HepG2 (cell line): ENCODE results near the gene GPR155. TPM values are rescaled to one million over a fixed set of nuclear protein-coding genes. Genes with fewer than 3 reads are reported as not detected.

Experiments
- ATAC-seq: fragments of 200-7000 bp; cut with Tn5 transposase; 3 replicates; pipeline ENCODE4 v1.9.1; 2020; ENCODE audit warnings: mild to moderate bottlenecking, moderate library complexity
- BruUV-seq: library from RNA; stranded (reverse); fragments of 400-500 nt; replicated peaks from 2 replicates; lab custom pipeline; 2021; lab: Mats Ljungman, UMichigan
- CTCF ChIA-PET: fragments of 300-600 bp; formaldehyde crosslinking; extraction: SDS; loops from one replicate; lab custom pipeline; 2021; ENCODE audit warnings: low total read pairs, inconsistent platforms, low intra/inter-chr PET ratio; lab: Yijun Ruan, JAX
- POLR2A ChIA-PET: fragments of 350-600 bp; sonication (Branson Sonifier 250); formaldehyde crosslinking; loops from one replicate; lab custom pipeline; 2020; ENCODE audit warnings: antibody characterized with exemption, inconsistent platforms; lab: Yijun Ruan, JAX
- DNase-seq: peaks from one replicate; pipeline ENCODE4 v3.0.0-alpha.2; 2015; ENCODE audit warnings: low spot score
- FAIRE-seq: peaks from 3 replicates; lab custom pipeline; 2011; peaks lifted over from hg19 to GRCh38; lab: Jason Lieb, UNC
- H2AFZ ChIP-seq: one replicate; pipeline ENCODE4 v1.6.1; 2011; ENCODE audit warnings: low read length, inconsistent platforms
- H3K27ac ChIP-seq: fragments of 300-600 bp; 3 replicates; pipeline ENCODE4 v1.8.0; 2011; ENCODE audit warnings: mixed run types, mild to moderate bottlenecking, mixed read lengths, low read length, inconsistent platforms; ENCODE audit not compliant: insufficient read depth; ENCODE audit errors: extremely low read length
- H3K27me3 ChIP-seq, 2 experiments: fragments of 200-600 bp in 1 of 2; 2 replicates in 1 of 2; 3 replicates in 1 of 2; pipeline versions ENCODE4 v1.6.0 to v1.8.0; 2011; ENCODE audit warnings: low read length in 2 of 2, mild to moderate bottlenecking in 2 of 2, moderate library complexity in 2 of 2, inconsistent platforms in 1 of 2; ENCODE audit not compliant: insufficient read depth in 2 of 2, control insufficient read depth in 1 of 2
- H3K36me3 ChIP-seq, 2 experiments: fragments of 200-600 bp in 1 of 2; replicated peaks in 1 of 2; 2 replicates in 1 of 2; 3 replicates in 1 of 2; pipeline versions ENCODE4 v1.5.1 to v1.8.0; 2011; ENCODE audit warnings: low read length in 2 of 2, inconsistent platforms in 1 of 2; ENCODE audit not compliant: insufficient read depth in 2 of 2, control insufficient read depth in 1 of 2
- H3K4me1 ChIP-seq: 2 replicates; pipeline ENCODE4 v1.5.1; 2012; ENCODE audit warnings: low read length, inconsistent platforms; ENCODE audit not compliant: insufficient read depth
- H3K4me2 ChIP-seq: 2 replicates; pipeline ENCODE4 v1.6.0; 2011; ENCODE audit warnings: low read depth, low read length, inconsistent platforms
- H3K4me3 ChIP-seq, 3 experiments: fragments of 200-600 bp in 1 of 3; sonication (generic), shearing (Covaris generic) in 1 of 3; replicated peaks in 1 of 3; 2 replicates each; pipeline ENCODE4 v1.5.1; 2011 to 2016; ENCODE audit warnings: low read length in 3 of 3, inconsistent platforms in 2 of 3, low read depth in 2 of 3, mild to moderate bottlenecking in 2 of 3, control low read depth in 1 of 3, mixed read lengths in 1 of 3; ENCODE audit not compliant: insufficient read depth in 1 of 3
- H3K79me2 ChIP-seq: one replicate; pipeline ENCODE4 v1.6.1; 2011; ENCODE audit warnings: low read length, inconsistent platforms; ENCODE audit not compliant: insufficient read depth
- H3K9ac ChIP-seq: 2 replicates; pipeline ENCODE4 v1.6.0; 2011; ENCODE audit warnings: mild to moderate bottlenecking, low read depth, low read length, inconsistent platforms; ENCODE audit not compliant: insufficient read depth
- H3K9me3 ChIP-seq: 2 replicates; pipeline ENCODE4 v1.5.1; 2012; ENCODE audit warnings: mild to moderate bottlenecking, low read length
- H4K20me1 ChIP-seq: 2 replicates; pipeline ENCODE4 v1.6.0; 2011; ENCODE audit warnings: inconsistent platforms, mild to moderate bottlenecking, low read length, moderate library complexity; ENCODE audit not compliant: insufficient read depth
- ARNT ChIP-seq: fragments of 450-650 bp; IDR thresholded peaks from 2 replicates; pipeline ENCODE4 v1.6.1; 2017
- BRD4 ChIP-seq: sonication (generic); formaldehyde crosslinking; IDR thresholded peaks from 2 replicates; pipeline ENCODE4 v1.4.0; 2020; ENCODE audit warnings: missing genetic modification reagents
- E2F1 ChIP-seq: sonication (generic); formaldehyde crosslinking; IDR thresholded peaks from 2 replicates; pipeline ENCODE4 v1.5.0; 2020; ENCODE audit warnings: missing genetic modification reagents
- FOXK2 ChIP-seq: fragments of 450-650 bp; IDR thresholded peaks from 2 replicates; pipeline ENCODE4 v1.6.1; 2016
- KAT8 ChIP-seq: IDR thresholded peaks from 2 replicates; pipeline ENCODE4 v1.6.1; 2016; ENCODE audit warnings: missing genetic modification reagents, missing compliant biosample characterization
- MAF1 ChIP-seq: sonication (generic); formaldehyde crosslinking; IDR thresholded peaks from 2 replicates; pipeline ENCODE4 v1.5.0; 2020; ENCODE audit warnings: missing genetic modification reagents, borderline replicate concordance
- NFKBIZ ChIP-seq: IDR thresholded peaks from 2 replicates; pipeline ENCODE4 v1.6.1; 2018; ENCODE audit warnings: missing genetic modification reagents, missing compliant biosample characterization
- NR2F1 ChIP-seq, 2 experiments: fragments of 450-650 bp in 1 of 2; formaldehyde crosslinking in 1 of 2; IDR thresholded peaks; 2 replicates each; pipeline versions ENCODE4 v1.5.0 to v1.6.1; 2016 to 2020; ENCODE audit warnings: mild to moderate bottlenecking in 1 of 2, missing compliant biosample characterization in 1 of 2, missing genetic modification reagents in 1 of 2, moderate library complexity in 1 of 2
- PITX1 ChIP-seq: sonication (generic); formaldehyde crosslinking; IDR thresholded peaks from 2 replicates; pipeline ENCODE4 v1.5.1; 2020; ENCODE audit warnings: mild to moderate bottlenecking, missing genetic modification reagents
- POLR2G ChIP-seq: fragments of 200-400 bp; formaldehyde crosslinking; IDR thresholded peaks from 2 replicates; pipeline ENCODE4 v1.6.1; 2018; ENCODE audit warnings: mild to moderate bottlenecking, low read depth, low read length, moderate library complexity
- STAG1 ChIP-seq: sonication (generic); formaldehyde crosslinking; IDR thresholded peaks from 2 replicates; pipeline ENCODE4 v1.4.0; 2020; ENCODE audit warnings: missing genetic modification reagents
- TFDP1 ChIP-seq: IDR thresholded peaks from 2 replicates; pipeline ENCODE4 v1.6.1; 2016; ENCODE audit warnings: missing compliant biosample characterization, missing genetic modification reagents, borderline replicate concordance
- ZNF253 ChIP-seq: sonication (generic); formaldehyde crosslinking; IDR thresholded peaks from 2 replicates; pipeline ENCODE4 v1.8.0; 2022; ENCODE audit warnings: mild to moderate bottlenecking, missing genetic modification reagents, borderline replicate concordance
- ZNF580 ChIP-seq: IDR thresholded peaks from 2 replicates; pipeline ENCODE4 v1.6.1; 2016; ENCODE audit warnings: low read depth, borderline replicate concordance
- ZNF660 ChIP-seq: sonication (generic); formaldehyde crosslinking; IDR thresholded peaks from 2 replicates; pipeline ENCODE4 v1.5.1; 2020; ENCODE audit warnings: mild to moderate bottlenecking, low read depth, missing genetic modification reagents, borderline replicate concordance
- ZNF670 ChIP-seq: sonication (generic); formaldehyde crosslinking; IDR thresholded peaks from 2 replicates; pipeline ENCODE4 v1.8.0; 2022; ENCODE audit warnings: mild to moderate bottlenecking, missing genetic modification reagents, borderline replicate concordance
- ZNF691 ChIP-seq: sonication (generic); formaldehyde crosslinking; IDR thresholded peaks from 2 replicates; pipeline ENCODE4 v1.4.0; 2020; ENCODE audit warnings: missing genetic modification reagents, low read depth, mild to moderate bottlenecking, borderline replicate concordance
- ZSCAN12 ChIP-seq: sonication (generic); formaldehyde crosslinking; IDR thresholded peaks from 2 replicates; pipeline ENCODE4 v1.9.0; 2021; ENCODE audit warnings: mild to moderate bottlenecking, missing genetic modification reagents
- WGBS: methylation state at CpG from one replicate; pipeline ENCODE4 v1.1.6; 2017; ENCODE audit warnings: low lambda C conversion rate; 5-methylcytosine and 5-hydroxymethylcytosine counted together
- in situ Hi-C: cut with HindIII; loops from 2 replicates; pipeline ENCODE4 v1.10.0; 2017; ENCODE audit warnings: low pct_unique_long_range_greater_than_20kb; ENCODE audit not compliant: extremely low pct_ligation_motif_present
- intact Hi-C: fragments of 100-400 bp; cut with micrococcal nuclease; formaldehyde crosslinking; loops from one replicate; pipeline ENCODE4 v1.10.0; 2022; ENCODE audit not compliant: unreplicated experiment
- polyA plus RNA-seq, 8 experiments: library from polyadenylated mRNA; depleted of rRNA in 3 of 8; stranded (reverse) in 7 of 8; unstranded in 1 of 8; fragments of >200 nt; fragmentation: Illumina TruSeq in 4 of 8; extraction: Trizol in 4 of 8; gene quantifications; 2 replicates each; pipeline versions ENCODE4 v1.2.1 to v1.2.3, GENCODE V29; 2011 to 2016; ENCODE audit warnings: low read depth in 4 of 8, missing spikeins in 1 of 8, mixed read lengths in 1 of 8; ENCODE audit not compliant: insufficient read depth in 1 of 8
- total RNA-seq, 5 experiments: library from RNA; depleted of rRNA; stranded (reverse); fragments of >200 nt; fragmentation: Illumina TruSeq; extraction: Trizol; gene quantifications; 2 replicates each; pipeline ENCODE4 v1.2.3, GENCODE V29; 2016; ENCODE audit warnings: low read depth in 1 of 5

GPR155 gene
- total and polyA plus RNA-seq, 2 of the 13 experiments (the other 11 are each of a cell fraction or from before 2014, with no cell fraction given) = 0.15 to 0.49 TPM

DNA sequence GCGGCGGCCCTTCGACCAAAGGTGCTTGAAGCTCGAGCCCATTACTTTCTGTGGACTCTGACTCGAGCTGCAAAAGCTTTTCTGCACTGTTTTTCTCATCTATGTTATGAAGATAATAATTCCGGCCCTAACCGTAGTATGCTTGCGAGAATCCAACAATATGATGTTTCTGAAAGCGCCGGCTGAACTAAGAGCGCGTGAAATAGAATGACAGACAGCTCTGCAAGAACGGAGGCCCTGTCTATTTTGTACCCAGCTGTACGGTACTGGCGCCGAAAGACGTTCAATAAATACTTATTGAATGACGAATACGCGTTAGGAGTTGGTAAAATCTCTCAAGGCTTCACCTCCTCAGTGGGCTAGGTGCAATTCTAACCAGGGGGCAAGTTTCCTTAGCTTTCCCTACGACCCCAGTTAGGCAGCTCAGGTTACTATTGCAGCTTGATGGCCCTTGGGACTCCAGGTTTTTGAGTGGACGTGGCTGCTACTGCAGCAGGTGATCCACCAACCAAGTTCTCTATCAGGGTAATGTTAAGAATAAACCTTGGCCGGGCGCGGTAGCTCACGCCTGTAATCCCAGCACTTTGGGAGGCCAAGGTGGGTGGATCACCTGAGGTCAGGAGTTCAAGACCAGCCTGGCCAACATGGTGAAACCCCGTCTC is 90.7 kb downstream of the GPR155 start (continued):
- TF ChIP-seq ZNF691 (CRISPR knock-in tag) (no peak), E2F1 (CRISPR knock-in tag) (0 out of 2 replicates have a peak, but pooled peaks have one; percentile 4), KAT8 (CRISPR knock-in tag) (no peak), BRD4 (CRISPR knock-in tag) (0 out of 2 replicates have a peak, but pooled peaks have one; percentile 17), PITX1 (CRISPR knock-in tag) (0 out of 2 replicates have a peak, but pooled peaks have one; percentile 20), NFKBIZ (CRISPR knock-in tag) (no peak)
- TF ChIP-seq, all 625 proteins: peak for 44

DNA sequence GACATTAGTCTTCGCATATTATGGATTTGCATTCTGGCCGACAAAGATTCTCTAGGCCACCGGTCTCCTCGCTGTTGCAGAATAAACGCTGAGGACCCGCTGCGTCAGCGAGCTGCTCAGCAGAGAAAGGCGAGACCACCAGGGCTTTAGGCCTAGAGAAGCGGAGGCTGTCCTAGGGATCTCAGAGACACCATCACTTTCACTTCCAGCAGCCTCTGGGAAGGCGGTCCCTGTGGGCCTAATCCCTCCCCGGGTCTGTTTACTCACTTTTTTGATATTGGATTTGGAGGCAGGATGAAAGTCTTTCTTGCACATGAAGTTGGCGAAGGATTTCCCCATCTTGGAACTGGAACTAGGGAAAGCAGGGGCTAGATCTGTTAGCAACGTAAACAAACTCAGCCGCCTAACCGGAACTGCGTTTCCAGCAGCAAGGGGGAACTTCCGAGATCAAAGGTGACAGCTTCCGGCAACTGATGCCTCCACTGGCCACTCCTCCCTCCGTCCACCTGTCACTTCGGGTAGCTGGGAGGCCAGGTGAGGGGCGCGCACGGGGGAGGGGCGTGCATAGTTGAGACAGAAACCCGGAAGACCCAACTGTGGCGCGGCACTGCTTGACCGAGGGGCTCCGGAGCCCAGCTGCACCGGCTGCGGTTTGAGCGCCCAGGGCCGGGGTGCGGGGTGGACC is 91.4 kb downstream of the GPR155 start, which contains the start of gene SCRN3:
TSS of gene SCRN3 (plus strand) at position 447 of the 685 bp plus-strand sequence. CDS start 2,554 bp downstream, outside the sequence.
- POLR2A ChIA-PET = interaction anchor here (0.6 to 1.6 kb wide), 9 partner anchors 11 to 429 kb away, joined by 3 to 13 read pairs (median 4); partner anchors contain the start of genes GPR155 and OLA1
- intact Hi-C loops = no loop called here
- TF ChIP-seq STAG1 (CRISPR knock-in tag) (no peak; the same call in 1 of the 2 replicates), ZNF670 (peak; percentile 42; the same call in 1 of the 2 replicates), NR2F1 (CRISPR knock-in tag; IDR thresholded peaks at IDR 0.05) (peak; percentile 8 to 60; a peak in 3 of 4 replicates), ZNF580 (peak; percentile 53; the same call in 1 of the 2 replicates), ZSCAN12 (CRISPR knock-in tag) (0 out of 2 replicates have a peak, but pooled peaks have one; percentile 44), ARNT (no peak), ZNF253 (CRISPR knock-in tag) (0 out of 2 replicates have a peak, but pooled peaks have one; percentile 22), TFDP1 (0 out of 2 replicates have a peak, but pooled peaks have one; percentile 0), POLR2G (peak; percentile 96), FOXK2 (peak; percentile 84), ZNF660 (no peak), MAF1 (0 out of 2 replicates have a peak, but pooled peaks have one; percentile 13)

More for the DNA sequence above, 91.4 kb downstream of the GPR155 start, which contains the start of gene SCRN3:
- H3K9ac ChIP-seq = peak within 1 kb of the TSS; percentile 89
- peak within 1 kb of the TSS; percentile 86 for H3K27ac ChIP-seq
- DNase-seq (peak; percentile 94), FAIRE-seq (peak; percentile 97), ATAC-seq (peak; percentile 97)
- CTCF ChIA-PET = no interaction called here
- no peaks in the 10 kb centered on the region; the same call in 1 of the 2 replicates for H4K20me1 ChIP-seq
- TSS peak; percentile 75 for BruUV-seq
- H3K4me3 ChIP-seq = peak within 1 kb of the TSS; percentile 95 to 98 (median 96)
- H2AFZ ChIP-seq = peak within 1 kb of the TSS; percentile 95
- H3K4me1 ChIP-seq = peaks cover 48% of the 10 kb centered on the region
- H3K79me2 ChIP-seq = peaks cover 41% of the 10 kb centered on the region
- WGBS = 0% methylated on average over 32 of the region's 35 CpGs
- no peaks in the 10 kb centered on the region for H3K9me3 ChIP-seq
- H3K27me3 ChIP-seq = peaks cover 0 to 4% of the 10 kb centered on the region in 2 experiments; a peak in 1 of 5 replicates
- H3K4me2 ChIP-seq = peak within 1 kb of the TSS; percentile 75
- peaks cover 0 to under 1% of the 10 kb centered on the region in 2 experiments; a peak in 1 of 5 replicates for H3K36me3 ChIP-seq
- in situ Hi-C loops = no loop called here
